ENCODE data around the gene INSRR.

INSRR gene

GRCh38 chr1:156803086-156803851 lies 55.6 kb downstream of the INSRR start:
- DNase-seq: no peak

DNA sequence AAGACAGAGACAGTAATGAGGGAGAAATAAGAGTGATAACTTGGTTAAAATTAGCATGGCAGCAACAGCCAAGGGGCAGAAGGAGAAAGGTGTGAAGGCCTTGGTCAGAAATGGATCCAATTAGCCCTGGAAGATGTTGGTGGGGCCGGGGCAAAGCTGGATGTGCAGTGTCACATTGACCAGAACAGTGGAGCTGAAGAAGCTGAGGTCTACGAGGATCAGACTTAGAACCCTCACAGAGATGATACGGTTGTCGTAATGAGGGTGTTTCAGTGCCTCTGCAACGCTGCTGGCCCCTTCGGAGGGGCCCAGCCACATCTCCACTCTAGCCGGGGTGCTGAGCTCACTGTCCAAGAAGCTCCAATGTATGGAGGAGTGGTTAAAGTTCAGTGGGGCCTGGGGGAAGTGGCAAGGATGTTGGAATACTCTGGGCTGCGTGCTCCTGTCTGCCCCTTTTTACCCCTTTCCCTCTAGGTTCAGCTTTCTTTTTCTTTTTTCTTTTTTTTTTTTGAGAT lies 56.4 kb downstream of the INSRR start:
- DNase-seq: no peak

GRCh38 chr1:156801409-156802121 lies 57.4 kb downstream of the INSRR start:
- no peak for DNase-seq

DNA sequence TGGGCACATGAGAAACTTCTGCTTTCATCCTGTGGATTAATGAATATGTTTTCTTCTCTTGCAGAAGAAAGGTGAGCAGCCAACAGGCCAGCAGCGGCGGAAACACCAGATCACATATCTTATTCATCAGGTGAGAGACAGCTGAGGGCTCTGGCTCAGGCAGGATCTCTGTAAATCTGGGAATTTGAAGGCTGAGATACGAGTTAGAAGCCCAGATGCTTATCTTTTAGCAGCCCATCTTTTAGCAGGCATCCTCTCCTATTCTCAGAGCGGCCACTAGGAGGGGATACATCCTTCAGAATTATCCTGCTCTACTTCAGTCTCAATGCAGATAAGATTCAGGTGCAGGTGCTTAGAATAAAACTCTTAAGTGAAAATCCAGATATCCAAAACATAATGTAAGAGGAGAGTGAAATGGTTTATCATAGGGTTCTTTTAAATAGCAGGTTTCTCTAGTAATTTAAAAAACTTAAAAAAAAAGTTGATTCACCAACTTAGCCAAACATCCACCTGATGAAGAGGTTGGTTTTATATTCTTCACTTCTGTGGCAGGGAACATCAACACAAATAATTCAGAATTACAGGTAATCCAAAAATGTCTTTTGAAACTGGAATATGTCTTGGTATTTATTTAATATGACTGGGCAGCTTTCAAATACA lies 61.6 kb downstream of the INSRR start:
- DNase-seq: peak; percentile 55

DNA sequence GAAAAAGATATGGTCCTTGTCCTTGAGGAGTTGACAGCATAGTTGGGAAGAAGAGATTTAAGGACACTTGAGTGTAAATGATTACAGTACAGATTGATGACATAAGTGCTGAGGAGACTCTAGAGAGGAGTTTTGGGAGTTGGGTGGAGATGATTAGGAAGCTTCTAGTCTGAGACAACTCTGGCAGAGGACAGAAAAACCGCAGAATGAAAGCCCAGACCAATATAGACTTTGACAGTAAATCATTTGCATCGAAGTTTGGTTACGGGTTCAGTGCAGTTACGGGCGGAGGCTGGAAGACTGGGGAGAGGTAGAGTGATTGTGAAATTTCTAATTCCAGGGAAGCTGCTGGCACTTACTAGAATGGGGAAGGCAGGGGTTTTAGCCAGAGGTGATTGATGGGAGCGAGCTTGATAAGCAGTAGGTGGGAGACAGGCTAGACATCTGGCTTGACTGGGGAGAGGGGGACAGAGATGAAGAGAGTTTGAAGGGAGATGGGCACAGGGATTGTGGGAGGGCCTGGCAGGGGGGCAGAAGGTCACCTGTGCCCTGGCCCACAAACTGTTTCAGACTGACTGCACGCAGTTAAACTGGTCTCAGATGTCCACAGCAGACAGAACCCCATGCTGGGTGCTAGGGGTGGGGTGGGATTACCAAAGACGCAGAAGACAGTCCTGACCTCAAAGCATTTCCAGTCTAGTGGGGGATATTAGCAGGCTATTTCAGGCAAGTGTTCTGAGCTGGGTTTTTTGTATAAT lies 62.4 kb downstream of the INSRR start:
- no peak for DNase-seq

- no peak for DNase-seq
These were observed 63.1 kb downstream of the INSRR start for GRCh38 chr1:156795787-156796186.

GRCh38 chr1:156795374-156795733 lies 63.6 kb downstream of the INSRR start:
- no peak for DNase-seq

DNA sequence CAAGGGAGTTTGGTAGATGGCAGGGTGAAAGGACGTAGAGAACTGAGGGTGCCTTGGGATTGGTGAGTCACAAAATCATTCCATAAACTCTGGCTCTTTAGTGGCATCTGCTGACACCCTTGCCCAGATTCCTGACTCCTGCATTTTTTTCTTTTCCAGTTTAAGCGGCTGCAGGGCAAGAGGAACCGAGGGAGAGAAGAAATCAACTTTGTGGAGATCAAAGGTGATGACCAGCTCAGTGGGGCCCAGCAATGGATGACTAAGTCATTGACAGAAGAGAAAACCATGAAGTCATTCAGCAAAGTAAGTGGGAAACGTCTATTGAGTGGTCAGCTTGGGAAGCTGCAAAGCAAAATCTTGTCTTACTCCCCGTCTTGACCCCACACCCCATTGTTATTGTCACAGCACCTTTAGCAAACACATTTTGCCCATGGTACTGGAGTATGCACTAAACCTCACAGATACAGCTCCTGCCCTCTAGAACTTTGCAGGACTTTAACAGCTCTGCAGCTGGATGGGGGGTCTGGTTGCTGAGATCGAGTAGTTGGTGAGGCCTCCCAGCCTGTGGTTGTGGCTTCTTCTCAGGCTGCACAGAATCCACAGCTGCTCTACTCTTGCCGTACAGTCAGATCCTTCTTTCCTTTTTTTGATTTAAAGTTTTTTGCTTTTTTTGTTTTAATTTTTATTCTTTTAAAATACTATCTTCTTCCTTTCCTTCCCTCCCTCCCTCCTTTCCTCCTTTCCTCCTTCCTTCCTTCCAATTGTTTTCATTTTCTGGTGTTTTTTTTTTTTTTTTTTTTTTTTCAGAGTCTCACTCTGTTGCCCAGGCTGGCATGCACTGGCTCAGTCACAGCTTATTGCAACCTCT lies 64.2 kb downstream of the INSRR start:
- no peak for DNase-seq

Measured in NCI-H1105 (cell line).